GM12873 (cell line): Measurements from ENCODE around the gene SLCO2A1.

Experiments
- CTCF ChIP-seq: IDR thresholded peaks from 2 replicates; pipeline ENCODE4 v1.5.1; 2012; ENCODE audit warnings: low read depth, mild to moderate bottlenecking, moderate library complexity, low read length, control low read depth; ENCODE audit not compliant: insufficient read depth; ENCODE audit errors: missing control alignments

SLCO2A1 gene

GRCh38 chr3:133955892-133956291 is 73.8 kb downstream of the SLCO2A1 start:
- no peak for TF ChIP-seq CTCF

GRCh38 chr3:133954717-133955360 is 74.9 kb downstream of the SLCO2A1 start:
- no peak for TF ChIP-seq CTCF

- no peak for TF ChIP-seq CTCF
Measured at GRCh38 chr3:133953297-133953696, 76.4 kb downstream of the SLCO2A1 start.

GRCh38 chr3:133949438-133949837 is 80.3 kb downstream of the SLCO2A1 start:
- no peak for TF ChIP-seq CTCF

GRCh38 chr3:133948996-133949395 is 80.7 kb downstream of the SLCO2A1 start:
- TF ChIP-seq CTCF = no peak

- no peak for TF ChIP-seq CTCF
Measured at GRCh38 chr3:133948131-133948810, 81.5 kb downstream of the SLCO2A1 start.

- no peak for TF ChIP-seq CTCF
Measured at GRCh38 chr3:133945381-133946095, 84.2 kb downstream of the SLCO2A1 start.
